GM12864 (cell line): ENCODE results near the gene VPS26A.

Experiments used
- DNase-seq: peaks from one replicate; pipeline ENCODE4 v3.0.0-alpha.2; 2011; ENCODE audit warnings: low read depth
- H3K4me3 ChIP-seq: 2 replicates; pipeline ENCODE4 v1.5.1; 2011; ENCODE audit warnings: mild to moderate bottlenecking, low read depth, low read length, control low read depth
- TF ChIP-seq, protein P1 (sequence below): IDR thresholded peaks from 2 replicates; pipeline ENCODE4 v1.5.1; 2011; ENCODE audit warnings: low read depth, mild to moderate bottlenecking, moderate library complexity, low read length, control low read depth, inconsistent platforms; ENCODE audit errors: missing control alignments

Gene VPS26A

DNA sequence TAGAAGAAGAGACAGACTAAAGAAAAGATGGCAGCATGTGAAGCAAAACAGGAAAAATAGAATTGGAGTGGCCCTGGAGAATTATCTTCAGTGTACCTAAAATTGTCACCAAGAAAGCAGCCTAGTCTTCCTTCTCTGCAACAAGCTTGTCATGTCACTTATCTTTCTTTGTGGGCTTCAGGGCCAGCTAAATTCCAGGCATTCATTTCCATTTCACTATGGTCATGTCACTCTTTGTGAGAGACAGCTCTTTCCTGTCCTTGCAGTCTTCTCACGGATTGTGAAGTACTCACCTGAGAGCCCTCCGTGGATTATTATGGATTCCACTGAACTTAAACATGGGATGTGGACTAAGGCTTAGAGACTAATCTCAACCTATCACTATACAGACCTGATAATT is 87.1 kb downstream of the VPS26A start:
- no peak for DNase-seq
- TF ChIP-seq, protein P1, sequence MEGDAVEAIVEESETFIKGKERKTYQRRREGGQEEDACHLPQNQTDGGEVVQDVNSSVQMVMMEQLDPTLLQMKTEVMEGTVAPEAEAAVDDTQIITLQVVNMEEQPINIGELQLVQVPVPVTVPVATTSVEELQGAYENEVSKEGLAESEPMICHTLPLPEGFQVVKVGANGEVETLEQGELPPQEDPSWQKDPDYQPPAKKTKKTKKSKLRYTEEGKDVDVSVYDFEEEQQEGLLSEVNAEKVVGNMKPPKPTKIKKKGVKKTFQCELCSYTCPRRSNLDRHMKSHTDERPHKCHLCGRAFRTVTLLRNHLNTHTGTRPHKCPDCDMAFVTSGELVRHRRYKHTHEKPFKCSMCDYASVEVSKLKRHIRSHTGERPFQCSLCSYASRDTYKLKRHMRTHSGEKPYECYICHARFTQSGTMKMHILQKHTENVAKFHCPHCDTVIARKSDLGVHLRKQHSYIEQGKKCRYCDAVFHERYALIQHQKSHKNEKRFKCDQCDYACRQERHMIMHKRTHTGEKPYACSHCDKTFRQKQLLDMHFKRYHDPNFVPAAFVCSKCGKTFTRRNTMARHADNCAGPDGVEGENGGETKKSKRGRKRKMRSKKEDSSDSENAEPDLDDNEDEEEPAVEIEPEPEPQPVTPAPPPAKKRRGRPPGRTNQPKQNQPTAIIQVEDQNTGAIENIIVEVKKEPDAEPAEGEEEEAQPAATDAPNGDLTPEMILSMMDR, result no peak
- H3K4me3 ChIP-seq, result no peak overlapping the region

DNA sequence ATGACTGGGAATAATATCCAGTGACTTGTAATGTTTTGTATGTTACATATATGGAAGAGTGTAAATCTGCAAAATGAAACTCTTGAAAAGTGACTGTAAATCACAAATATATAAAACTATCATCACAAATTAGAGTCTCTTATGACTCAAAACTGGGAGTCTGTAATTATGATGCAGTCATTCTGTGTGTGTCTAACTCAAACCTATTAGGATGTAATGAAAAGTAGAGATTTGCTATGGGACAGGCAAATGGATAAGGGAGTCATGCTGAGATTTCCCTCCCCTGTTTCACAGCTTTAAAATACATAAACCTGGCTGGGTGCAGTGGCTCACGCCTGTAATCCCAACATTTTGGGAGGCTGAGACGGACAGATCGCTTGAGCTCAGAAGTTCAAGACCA is 87.5 kb downstream of the VPS26A start:
- no peak for DNase-seq
- no peak overlapping the region for H3K4me3 ChIP-seq
- TF ChIP-seq, protein P1, result no peak

GRCh38 chr10:69213591-69214311 is 89.8 kb downstream of the VPS26A start:
- TF ChIP-seq, protein P1, result no peak
- no peak overlapping the region for H3K4me3 ChIP-seq
- DNase-seq, result no peak

DNA sequence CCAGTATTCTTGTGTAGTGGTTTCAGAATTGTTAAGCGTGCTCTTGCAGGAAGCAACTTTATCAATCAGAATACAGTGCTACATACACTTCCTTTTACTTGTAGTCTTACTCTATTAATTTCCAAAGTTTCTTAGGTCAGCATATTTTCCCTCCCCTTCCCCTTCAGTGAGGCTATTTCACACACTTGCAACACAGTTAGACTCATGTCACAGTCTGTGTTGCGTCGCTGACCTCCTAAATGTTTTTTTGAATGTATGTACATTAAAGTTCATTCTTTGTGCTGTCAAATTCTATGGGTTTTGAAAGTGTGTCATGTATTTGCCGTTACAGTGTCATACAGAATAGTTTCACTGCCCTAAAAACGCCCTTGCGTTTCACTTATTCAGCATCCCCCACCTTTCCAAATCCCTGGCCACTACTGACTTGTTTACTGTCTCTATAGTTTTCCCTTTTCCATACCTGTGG is 90.7 kb downstream of the VPS26A start:
- DNase-seq, result no peak
- TF ChIP-seq, protein P1, result no peak
- no peak overlapping the region for H3K4me3 ChIP-seq

DNA sequence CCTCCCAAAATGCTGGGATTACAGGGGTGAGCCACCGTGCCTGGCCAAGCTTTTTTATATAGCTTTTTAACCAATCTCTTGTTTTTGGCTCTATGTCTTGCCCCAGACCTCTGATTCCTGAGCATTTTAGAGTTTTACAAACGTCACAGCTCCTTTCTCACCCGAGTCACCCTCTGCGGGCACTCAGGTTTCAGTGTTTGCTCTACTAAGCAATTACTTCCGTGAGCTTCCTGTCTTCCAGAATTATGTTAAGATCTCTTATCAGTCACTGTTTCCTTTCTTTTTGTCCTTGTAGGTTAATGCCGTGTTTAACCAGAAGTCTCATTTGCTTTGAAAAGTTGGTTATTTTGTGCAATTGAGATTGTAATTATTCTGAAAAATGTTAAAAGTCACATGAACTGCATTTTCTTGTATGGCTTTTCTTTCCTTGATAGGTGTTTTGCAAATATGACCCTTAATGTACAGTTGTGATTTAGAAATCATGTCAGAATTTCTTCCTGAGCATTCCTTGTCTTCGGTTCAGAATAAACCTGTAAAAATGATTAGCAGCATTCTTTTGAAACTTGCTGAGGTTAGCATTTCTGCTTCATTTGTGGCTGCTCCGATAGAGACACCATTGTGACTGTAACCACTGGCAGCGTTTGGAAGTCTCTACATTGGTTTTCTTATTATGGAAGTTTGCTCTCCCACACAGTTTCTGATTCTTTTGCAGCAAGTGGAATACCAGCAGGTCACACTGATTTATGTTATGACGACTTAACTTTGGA is 91.6 kb downstream of the VPS26A start:
- no peak overlapping the region for H3K4me3 ChIP-seq
- TF ChIP-seq, protein P1, result no peak
- DNase-seq, result no peak

GRCh38 chr10:69216577-69217118 is 92.7 kb downstream of the VPS26A start:
- DNase-seq, result no peak
- TF ChIP-seq, protein P1, result no peak
- H3K4me3 ChIP-seq, result no peak overlapping the region
